NT2/D1 (cell line): ENCODE results near the gene PDE9A.
"Not testable (repeated sequence)": the region's sequence is repeated elsewhere in the genome, so short reads cannot be mapped to it uniquely, and the experiment has no call there.

Experiments used
- SUZ12 ChIP-seq: IDR thresholded peaks from 2 replicates; pipeline ENCODE4 v1.6.1; 2011; ENCODE audit not compliant: insufficient read length, insufficient read depth; ENCODE audit errors: extremely low read depth
- YY1 ChIP-seq: IDR thresholded peaks from 2 replicates; pipeline ENCODE4 v1.6.1; 2011; ENCODE audit not compliant: insufficient read length, insufficient read depth
- ZNF274 ChIP-seq: IDR thresholded peaks from 2 replicates; pipeline ENCODE4 v1.6.1; 2011; ENCODE audit warnings: mild to moderate bottlenecking, low read depth, low read length

DNA sequence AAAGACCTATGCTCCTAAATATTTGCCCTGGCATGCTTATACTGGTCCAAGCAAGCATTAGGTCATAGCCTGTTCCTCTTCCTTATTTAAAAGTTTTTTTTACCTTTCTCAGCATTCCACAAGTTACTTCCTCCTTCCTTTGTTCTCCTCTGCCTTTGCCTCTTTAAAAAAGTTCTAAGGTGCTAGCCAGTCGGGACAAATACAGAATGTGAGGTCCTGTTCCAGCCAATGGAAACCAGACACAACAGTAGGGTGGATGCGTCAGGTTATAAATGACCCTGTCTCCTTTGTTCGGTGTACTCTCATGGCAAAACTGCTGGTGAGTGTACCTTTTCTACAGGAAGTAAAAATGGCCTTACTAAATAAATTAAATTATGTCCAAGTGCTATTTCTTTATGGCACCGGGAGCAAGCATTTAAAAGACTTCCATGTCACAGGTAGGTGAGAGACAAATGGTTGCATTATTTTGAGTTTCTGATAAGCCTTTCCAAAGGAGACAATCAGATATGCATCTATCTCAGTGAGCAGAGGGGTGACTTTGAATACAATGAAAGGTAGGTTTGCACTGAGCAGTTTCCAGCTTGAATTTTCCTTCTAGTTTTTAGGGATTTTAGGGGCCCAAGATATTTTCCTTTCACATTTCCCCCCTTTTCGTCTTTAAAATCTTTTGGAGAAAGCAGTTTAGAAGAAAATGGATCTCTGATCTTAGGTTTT lies 159.3 kb downstream of the PDE9A start:
- not testable (repeated sequence) for TF ChIP-seq SUZ12, YY1, ZNF274
